H9 (cell line): ENCODE data around the gene PTPRN2. TPM values are rescaled to one million over a fixed set of nuclear protein-coding genes. Genes with fewer than 3 reads are reported as not detected.

Source experiments
- DNase-seq: peaks from one replicate; pipeline ENCODE4 v3.0.0-alpha.2; 2017
- H2AFZ ChIP-seq: one replicate; pipeline ENCODE4 v1.6.1; 2013; ENCODE audit warnings: mild to moderate bottlenecking, low read length, control low read depth, moderate library complexity
- H2AK5ac ChIP-seq: 2 replicates; pipeline ENCODE4 v1.6.1; 2013; ENCODE audit warnings: low read length, control low read depth, mixed read lengths; ENCODE audit not compliant: insufficient read length
- H2BK120ac ChIP-seq: one replicate; pipeline ENCODE4 v1.6.1; 2013; ENCODE audit warnings: low read depth, mild to moderate bottlenecking, low read length, control low read depth, inconsistent platforms; ENCODE audit not compliant: poor library complexity, severe bottlenecking
- H2BK12ac ChIP-seq: 2 replicates; pipeline ENCODE4 v1.6.1; 2013; ENCODE audit warnings: low read length, control low read depth, mixed read lengths, low read depth; ENCODE audit not compliant: insufficient read length
- H2BK15ac ChIP-seq: 2 replicates; pipeline ENCODE4 v1.6.1; 2013; ENCODE audit warnings: low read depth, low read length, control low read depth
- H2BK20ac ChIP-seq: one replicate; pipeline ENCODE4 v1.6.1; 2013; ENCODE audit warnings: low read depth, mild to moderate bottlenecking, low read length, control low read depth, inconsistent platforms; ENCODE audit not compliant: poor library complexity, severe bottlenecking
- H2BK5ac ChIP-seq: 2 replicates; pipeline ENCODE4 v1.6.1; 2013; ENCODE audit warnings: low read length, control low read depth, mixed read lengths; ENCODE audit not compliant: insufficient read length
- H3K14ac ChIP-seq: 2 replicates; pipeline ENCODE4 v1.6.1; 2013; ENCODE audit warnings: low read length, control low read depth; ENCODE audit not compliant: insufficient read depth
- H3K18ac ChIP-seq: 2 replicates; pipeline ENCODE4 v1.6.1; 2013; ENCODE audit warnings: low read depth, mild to moderate bottlenecking, mixed read lengths, low read length, control low read depth; ENCODE audit not compliant: insufficient read length
- H3K23ac ChIP-seq: 2 replicates; pipeline ENCODE4 v1.6.1; 2013; ENCODE audit warnings: low read length, control low read depth, mixed read lengths, low read depth; ENCODE audit not compliant: insufficient read length
- H3K23me2 ChIP-seq: 2 replicates; pipeline ENCODE4 v1.6.1; 2013; ENCODE audit warnings: low read depth, mild to moderate bottlenecking, mixed read lengths, low read length, control low read depth; ENCODE audit not compliant: insufficient read length, poor library complexity, severe bottlenecking
- H3K27ac ChIP-seq: 2 replicates; pipeline ENCODE4 v1.5.1; 2013; ENCODE audit warnings: low read length, control low read depth, mixed read lengths, low read depth; ENCODE audit not compliant: insufficient read length
- H3K27me3 ChIP-seq: 2 replicates; pipeline ENCODE4 v1.6.1; 2013; ENCODE audit warnings: low read length, control low read depth, inconsistent platforms; ENCODE audit not compliant: insufficient read depth
- H3K4ac ChIP-seq: 2 replicates; pipeline ENCODE4 v1.6.1; 2013; ENCODE audit warnings: low read depth, mild to moderate bottlenecking, control low read depth, inconsistent platforms, low read length, moderate library complexity
- H3K4me1 ChIP-seq: 2 replicates; pipeline ENCODE4 v1.6.1; 2013; ENCODE audit warnings: low read length, control low read depth, inconsistent platforms; ENCODE audit not compliant: insufficient read depth
- H3K4me2 ChIP-seq: 2 replicates; pipeline ENCODE4 v1.6.1; 2013; ENCODE audit warnings: low read length, control low read depth, mixed read lengths; ENCODE audit not compliant: insufficient read length, insufficient read depth
- H3K56ac ChIP-seq: 2 replicates; pipeline ENCODE4 v1.6.1; 2013; ENCODE audit warnings: low read depth, mild to moderate bottlenecking, mixed read lengths, low read length, control low read depth; ENCODE audit not compliant: insufficient read length
- H3K79me1 ChIP-seq: 2 replicates; pipeline ENCODE4 v1.6.1; 2013; ENCODE audit warnings: low read depth, mild to moderate bottlenecking, moderate library complexity, low read length, control low read depth, inconsistent platforms; ENCODE audit not compliant: insufficient read depth, poor library complexity, severe bottlenecking
- H3K79me2 ChIP-seq: 2 replicates; pipeline ENCODE4 v1.6.1; 2013; ENCODE audit warnings: low read length, control low read depth, inconsistent platforms; ENCODE audit not compliant: insufficient read depth
- H3K9ac ChIP-seq: 2 replicates; pipeline ENCODE4 v1.6.1; 2013; ENCODE audit warnings: low read length, control low read depth, mixed read lengths; ENCODE audit not compliant: insufficient read length; ENCODE audit errors: extremely low read depth
- H3K9me3 ChIP-seq: one replicate; pipeline ENCODE4 v1.6.1; 2013; ENCODE audit warnings: low read depth, low read length, inconsistent platforms; ENCODE audit not compliant: control insufficient read depth
- H3T11ph ChIP-seq: one replicate; pipeline ENCODE4 v1.6.1; 2013; ENCODE audit warnings: mild to moderate bottlenecking, low read length, control low read depth, inconsistent platforms
- H4K20me1 ChIP-seq: one replicate; pipeline ENCODE4 v1.6.1; 2013; ENCODE audit not compliant: control insufficient read depth, insufficient read length, insufficient read depth
- H4K5ac ChIP-seq: 2 replicates; pipeline ENCODE4 v1.6.1; 2013; ENCODE audit warnings: low read depth, mild to moderate bottlenecking, mixed read lengths, low read length, control low read depth; ENCODE audit not compliant: insufficient read length
- H4K8ac ChIP-seq: replicated peaks from 2 replicates; pipeline ENCODE4 v1.6.1; 2013; ENCODE audit warnings: low read length, control low read depth, mixed read lengths, low read depth; ENCODE audit not compliant: insufficient read length
- H4K91ac ChIP-seq: 2 replicates; pipeline ENCODE4 v1.6.1; 2013; ENCODE audit warnings: low read depth, mild to moderate bottlenecking, moderate library complexity, mixed read lengths, low read length, control low read depth; ENCODE audit not compliant: insufficient read length
- H3K27ac Mint-ChIP-seq, 3 experiments: 2 replicates in 2 of 3; 3 replicates in 1 of 3; pipeline ENCODE4 v1.8.0; 2020 to 2021; ENCODE audit warnings: mixed read lengths in 3 of 3, mild to moderate bottlenecking in 1 of 3, moderate library complexity in 1 of 3
- H3K27me3 Mint-ChIP-seq: 2 replicates; pipeline ENCODE4 v1.8.0; 2021; ENCODE audit warnings: low read depth, mild to moderate bottlenecking, moderate library complexity, mixed read lengths
- H3K36me3 Mint-ChIP-seq, 3 experiments: 2 replicates in 2 of 3; 3 replicates in 1 of 3; pipeline ENCODE4 v1.8.0; 2020 to 2021; ENCODE audit warnings: low read depth in 3 of 3, mixed read lengths in 3 of 3; ENCODE audit not compliant: insufficient read depth in 1 of 3
- H3K4me1 Mint-ChIP-seq, 2 experiments: 2 replicates each; pipeline ENCODE4 v1.8.0; 2020; ENCODE audit warnings: mixed read lengths in 2 of 2
- H3K4me3 Mint-ChIP-seq, 2 experiments: 2 replicates in 1 of 2; 3 replicates in 1 of 2; pipeline ENCODE4 v1.8.0; 2020 to 2021; ENCODE audit warnings: mild to moderate bottlenecking in 2 of 2, mixed read lengths in 2 of 2, moderate library complexity in 1 of 2
- H3K9me3 Mint-ChIP-seq, 2 experiments: 2 replicates in 1 of 2; 3 replicates in 1 of 2; pipeline ENCODE4 v1.8.0; 2020; ENCODE audit warnings: mild to moderate bottlenecking in 2 of 2, mixed read lengths in 2 of 2, moderate library complexity in 1 of 2
- CTCF ChIP-seq: fragments of 200-600 bp; sonication (generic); conservative IDR thresholded peaks from 3 replicates; pipeline ENCODE4 v1.8.0; 2021; ENCODE audit warnings: antibody characterized with exemption, mild to moderate bottlenecking
- WGBS: extraction: QIAGEN DNeasy Blood & Tissue Kit; methylation state at CpG from one replicate; pipeline ENCODE4 v1.1.7; 2013; ENCODE audit warnings: missing lambda C conversion rate, low lambda C conversion rate, mixed read lengths; ENCODE audit not compliant: insufficient read length; ENCODE audit errors: extremely low coverage; 5-methylcytosine and 5-hydroxymethylcytosine counted together
- total RNA-seq: library from RNA; stranded (reverse); gene quantifications from 2 replicates; pipeline ENCODE4 v1.2.1, GENCODE V29; 2021

The PTPRN2 gene
- total RNA-seq, 1 experiment from 2014 or later: 5.2 TPM

- Histone ChIP-seq H3K4me2 (no peak overlapping the region), H2AFZ (no peak overlapping the region), H3K27ac (no peak overlapping the region), H3K79me1 (no peaks in the 10 kb centered on the region), H3K4me1 (no peaks in the 10 kb centered on the region), H4K91ac (no peak overlapping the region), H2AK5ac (no peak overlapping the region), H4K20me1 (no peaks in the 10 kb centered on the region), H2BK12ac (no peak overlapping the region), H3K27me3 (no peaks in the 10 kb centered on the region), H3T11ph (no peak overlapping the region), H3K23me2 (no peaks in the 10 kb centered on the region), H3K79me2 (no peaks in the 10 kb centered on the region), H3K23ac (no peak overlapping the region), H4K5ac (no peak overlapping the region), H2BK20ac (no peak overlapping the region), H3K4ac (no peak overlapping the region), H2BK15ac (no peak overlapping the region), H2BK5ac (no peak overlapping the region), H4K8ac (no peak overlapping the region), H3K9me3 (peaks cover 14% of the 10 kb centered on the region), H3K18ac (no peak overlapping the region), H3K9ac (no peak overlapping the region), H3K56ac (no peak overlapping the region), H2BK120ac (no peak overlapping the region), H3K14ac (no peak overlapping the region)
- no peak overlapping the region for H3K4me3 Mint-ChIP-seq
- no peak for TF ChIP-seq CTCF
- peaks cover 5 to 6% of the 10 kb centered on the region in 2 experiments for H3K4me1 Mint-ChIP-seq
- H3K36me3 Mint-ChIP-seq: peaks cover 13 to 23% (median 22%) of the 10 kb centered on the region in 3 experiments; a peak in 6 of 7 replicates
- no peak for DNase-seq
- no CpG with 5 or more reads among the region's 11 CpGs for WGBS
- peaks cover 31 to 37% of the 10 kb centered on the region in 2 experiments for H3K9me3 Mint-ChIP-seq
- H3K27ac Mint-ChIP-seq: no peak overlapping the region; a peak in 1 of 7 replicates
- H3K27me3 Mint-ChIP-seq: peaks cover 13% of the 10 kb centered on the region
These were observed 242.8 kb downstream of the PTPRN2 start for GRCh38 chr7:158344706-158345300.
